Mesenchymal stem cell (in vitro differentiated cells and primary cell): ENCODE measurements around the gene ELMO3.

ENCODE experiments used
- DNase-seq: peaks from one replicate; pipeline ENCODE4 v3.0.0-alpha.2; 2013
- H2AFZ ChIP-seq: one replicate; pipeline ENCODE4 v1.6.1; 2013; ENCODE audit warnings: low read depth, mild to moderate bottlenecking, control low read depth, inconsistent platforms, low read length, moderate library complexity
- H2AK5ac ChIP-seq: 2 replicates; pipeline ENCODE4 v1.6.1; 2013; ENCODE audit warnings: low read length, moderate library complexity, mild to moderate bottlenecking, inconsistent platforms; ENCODE audit not compliant: severe bottlenecking
- H2BK120ac ChIP-seq: one replicate; pipeline ENCODE4 v1.6.1; 2013; ENCODE audit warnings: low read depth, mild to moderate bottlenecking, inconsistent platforms, low read length, moderate library complexity
- H2BK12ac ChIP-seq, 2 experiments: one replicate each; pipeline ENCODE4 v1.6.1; 2013; ENCODE audit warnings: inconsistent platforms in 2 of 2, low read length in 2 of 2, mild to moderate bottlenecking in 2 of 2, moderate library complexity in 2 of 2, control low read depth in 1 of 2
- H2BK15ac ChIP-seq: one replicate; pipeline ENCODE4 v1.6.1; 2013; ENCODE audit warnings: mild to moderate bottlenecking, low read depth, inconsistent platforms; ENCODE audit not compliant: poor library complexity, severe bottlenecking
- H2BK5ac ChIP-seq: 2 replicates; pipeline ENCODE4 v1.6.1; 2013; ENCODE audit warnings: low read depth, mild to moderate bottlenecking, low read length, control low read depth, inconsistent platforms; ENCODE audit not compliant: poor library complexity, severe bottlenecking
- H3K14ac ChIP-seq, 2 experiments: one replicate each; pipeline ENCODE4 v1.6.1; 2013; ENCODE audit warnings: inconsistent platforms in 2 of 2, low read length in 2 of 2, control low read depth in 1 of 2, mild to moderate bottlenecking in 1 of 2, moderate library complexity in 1 of 2
- H3K18ac ChIP-seq, 2 experiments: one replicate each; pipeline ENCODE4 v1.6.1; 2013; ENCODE audit warnings: inconsistent platforms in 2 of 2, low read length in 2 of 2, control low read depth in 1 of 2, low read depth in 1 of 2, mild to moderate bottlenecking in 1 of 2
- H3K23ac ChIP-seq, 2 experiments: one replicate each; pipeline ENCODE4 v1.6.1; 2013; ENCODE audit warnings: inconsistent platforms in 2 of 2, low read length in 2 of 2, mild to moderate bottlenecking in 2 of 2, moderate library complexity in 2 of 2, control low read depth in 1 of 2
- H3K27ac ChIP-seq: 2 replicates; pipeline ENCODE4 v1.5.1; 2013; ENCODE audit warnings: mild to moderate bottlenecking, moderate library complexity, low read length, control low read depth, inconsistent platforms; ENCODE audit not compliant: poor library complexity, severe bottlenecking
- H3K27me3 ChIP-seq, 2 experiments: 2 replicates each; pipeline versions ENCODE4 v1.6.1 to v1.7.0; 2013; ENCODE audit warnings: low read length in 2 of 2, mild to moderate bottlenecking in 2 of 2, moderate library complexity in 2 of 2, control low read depth in 1 of 2, inconsistent platforms in 1 of 2; ENCODE audit not compliant: control insufficient read depth in 1 of 2, insufficient read depth in 1 of 2
- H3K36me3 ChIP-seq, 2 experiments: 2 replicates each; pipeline versions ENCODE4 v1.6.1 to v1.7.0; 2013; ENCODE audit warnings: low read length in 2 of 2, control low read depth in 1 of 2, inconsistent platforms in 1 of 2, low read depth in 1 of 2, mild to moderate bottlenecking in 1 of 2; ENCODE audit not compliant: insufficient read depth in 2 of 2, control insufficient read depth in 1 of 2
- H3K4ac ChIP-seq, 2 experiments: one replicate each; pipeline ENCODE4 v1.6.1; 2013; ENCODE audit warnings: inconsistent platforms in 2 of 2, low read length in 2 of 2, mild to moderate bottlenecking in 2 of 2, moderate library complexity in 2 of 2, control low read depth in 1 of 2, low read depth in 1 of 2
- H3K4me1 ChIP-seq: 2 replicates; pipeline ENCODE4 v1.6.1; 2013; ENCODE audit warnings: low read depth, low read length, control low read depth; ENCODE audit not compliant: control insufficient read depth, insufficient read depth
- H3K4me2 ChIP-seq: 2 replicates; pipeline ENCODE4 v1.6.1; 2013; ENCODE audit warnings: low read length, mild to moderate bottlenecking, inconsistent platforms; ENCODE audit not compliant: poor library complexity, severe bottlenecking
- H3K4me3 ChIP-seq, 2 experiments: 2 replicates each; pipeline versions ENCODE4 v1.5.1 to v1.7.0; 2013; ENCODE audit warnings: low read length in 2 of 2, mild to moderate bottlenecking in 2 of 2, control low read depth in 1 of 2, low read depth in 1 of 2; ENCODE audit not compliant: insufficient read depth in 1 of 2
- H3K79me1 ChIP-seq: replicated peaks from 2 replicates; pipeline ENCODE4 v1.6.1; 2013; ENCODE audit warnings: mild to moderate bottlenecking, control low read depth, low read length, inconsistent platforms; ENCODE audit not compliant: poor library complexity, severe bottlenecking
- H3K9ac ChIP-seq: 2 replicates; pipeline ENCODE4 v1.7.0; 2013; ENCODE audit warnings: mild to moderate bottlenecking, low read length, moderate library complexity
- H3K9me3 ChIP-seq: 2 replicates; pipeline ENCODE4 v1.7.0; 2013; ENCODE audit warnings: mild to moderate bottlenecking, low read length; ENCODE audit not compliant: control insufficient read depth
- H4K8ac ChIP-seq: one replicate; pipeline ENCODE4 v1.6.1; 2013; ENCODE audit warnings: inconsistent platforms, mild to moderate bottlenecking, low read length, moderate library complexity
- H4K91ac ChIP-seq: one replicate; pipeline ENCODE4 v1.6.1; 2013; ENCODE audit warnings: mild to moderate bottlenecking, low read length, inconsistent platforms
- WGBS: methylation state at CpG from one replicate; pipeline ENCODE4 v1.1.7; 2013; ENCODE audit warnings: mixed read lengths; 5-methylcytosine and 5-hydroxymethylcytosine counted together

ELMO3 gene

DNA sequence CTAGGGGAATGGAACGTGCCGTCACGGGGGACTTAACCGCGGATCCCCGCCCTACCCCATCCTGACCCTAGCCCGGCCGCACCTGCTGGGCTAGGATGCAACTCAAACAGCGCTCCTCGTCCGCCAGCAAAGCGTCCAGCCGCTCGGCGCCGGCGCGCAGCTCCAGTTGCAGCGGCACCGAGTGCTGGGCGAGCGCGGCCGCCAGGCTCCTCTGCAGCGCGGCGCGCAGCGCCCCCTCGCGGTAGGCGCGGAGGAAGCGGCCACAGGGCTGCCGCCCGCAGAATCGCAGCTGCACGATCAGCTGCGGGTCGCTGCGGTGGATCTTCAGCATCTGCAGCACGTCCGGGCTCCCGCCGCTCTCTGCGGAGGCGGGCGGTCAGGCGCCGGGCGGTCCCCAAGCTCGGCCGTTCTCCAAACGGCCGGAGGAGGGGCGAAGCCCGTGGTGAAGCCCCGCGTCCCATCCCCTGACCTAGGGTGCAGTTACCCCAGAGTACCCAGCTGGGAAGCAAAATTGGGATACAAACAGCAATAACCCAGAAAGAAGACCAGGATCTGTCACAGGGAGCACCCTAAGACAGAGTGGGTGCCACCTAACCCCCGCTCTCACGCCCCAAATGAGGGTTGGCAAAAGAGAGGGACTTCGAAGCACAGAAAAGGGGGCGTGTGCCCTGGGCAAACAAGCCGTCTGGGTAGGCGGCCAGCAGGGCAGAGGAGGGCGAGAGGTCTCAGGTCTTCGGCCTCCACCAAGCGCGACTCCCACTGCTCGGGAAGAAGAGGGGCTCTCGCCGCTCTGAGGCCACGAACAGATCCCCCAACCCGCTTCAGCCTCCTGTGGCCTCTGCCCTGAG, 43.4 kb upstream of the ELMO3 start:
- Histone ChIP-seq H3K36me3 (peaks cover 0 to 6% of the 10 kb centered on the region in 2 experiments), H3K27ac (no peak overlapping the region), H3K4me2 (peak overlapping the region; percentile 76), H3K79me1 (peaks cover 11% of the 10 kb centered on the region), H3K14ac (peak overlapping the region in 1 of 2 experiments; percentile 71), H3K9me3 (no peaks in the 10 kb centered on the region), H3K18ac (no peak overlapping the region), H2AFZ (no peak overlapping the region), H2BK5ac (no peak overlapping the region), H3K4ac (no peak overlapping the region), H3K27me3 (peaks cover 0 to 40% of the 10 kb centered on the region in 2 experiments), H3K4me3 (no peak overlapping the region), H2BK15ac (no peak overlapping the region), H2BK12ac (no peak overlapping the region), H4K8ac (no peak overlapping the region), H2AK5ac (no peak overlapping the region), H3K9ac (peak overlapping the region; percentile 32), H3K4me1 (peaks cover 36% of the 10 kb centered on the region), H2BK120ac (no peak overlapping the region), H3K23ac (no peak overlapping the region), H4K91ac (no peak overlapping the region)
- 9% methylated on average over 68 of the region's 74 CpGs for WGBS
- DNase-seq: peak; percentile 66

DNA sequence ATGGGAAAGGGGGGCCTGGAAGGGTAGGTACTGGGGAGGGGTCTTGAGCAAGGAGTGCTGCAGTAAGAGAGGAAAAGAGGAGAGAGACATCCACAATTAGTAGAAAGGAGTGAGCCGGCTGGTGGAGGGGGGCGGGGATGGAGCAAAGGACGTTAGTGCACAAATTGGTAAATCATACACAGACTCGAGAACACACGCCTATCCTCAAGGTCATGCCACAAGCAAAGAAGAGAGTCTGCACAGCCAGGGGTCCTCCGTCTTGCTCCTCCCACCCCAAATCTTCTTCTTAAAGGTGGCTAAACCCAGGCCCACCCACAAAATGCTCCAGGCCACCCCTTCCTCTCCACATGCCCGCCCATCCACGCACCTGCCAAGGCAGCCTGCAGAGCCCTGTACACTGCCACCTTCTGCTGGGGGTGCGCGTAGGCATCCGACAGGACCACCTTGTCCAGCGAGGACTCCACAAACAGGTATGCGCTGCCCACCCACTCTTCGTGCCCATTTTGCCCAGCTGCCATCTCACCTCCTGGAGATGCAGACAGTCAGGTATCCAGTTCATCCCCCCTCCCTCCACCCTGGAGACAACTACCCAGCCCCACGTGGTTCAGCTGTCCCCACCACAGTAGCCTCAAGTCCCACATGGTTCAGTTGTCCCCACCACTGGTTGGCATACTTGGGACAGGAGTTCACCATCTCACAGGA, 42.6 kb upstream of the ELMO3 start:
- no peak overlapping the region for H4K8ac ChIP-seq
- H2AFZ ChIP-seq: no peak overlapping the region
- H3K27me3 ChIP-seq: peaks cover 0 to 40% of the 10 kb centered on the region in 2 experiments
- no peak overlapping the region for H3K4ac ChIP-seq
- H3K36me3 ChIP-seq: peaks cover 0 to 6% of the 10 kb centered on the region in 2 experiments
- H4K91ac ChIP-seq: no peak overlapping the region
- H3K79me1 ChIP-seq: peaks cover 12% of the 10 kb centered on the region
- no peak overlapping the region for H3K27ac ChIP-seq
- no peak overlapping the region for H3K14ac ChIP-seq
- H2BK120ac ChIP-seq: no peak overlapping the region
- H3K4me2 ChIP-seq: no peak overlapping the region
- no peak overlapping the region for H2BK5ac ChIP-seq
- H2BK12ac ChIP-seq: no peak overlapping the region
- H3K9ac ChIP-seq: no peak overlapping the region
- 47% methylated on average over 13 of the region's 15 CpGs for WGBS
- no peak overlapping the region for H3K23ac ChIP-seq
- no peak overlapping the region for H2AK5ac ChIP-seq
- no peak overlapping the region for H3K4me3 ChIP-seq
- peaks cover 35% of the 10 kb centered on the region for H3K4me1 ChIP-seq
- no peak overlapping the region for H2BK15ac ChIP-seq
- no peak for DNase-seq
- no peaks in the 10 kb centered on the region for H3K9me3 ChIP-seq
- H3K18ac ChIP-seq: no peak overlapping the region

DNA sequence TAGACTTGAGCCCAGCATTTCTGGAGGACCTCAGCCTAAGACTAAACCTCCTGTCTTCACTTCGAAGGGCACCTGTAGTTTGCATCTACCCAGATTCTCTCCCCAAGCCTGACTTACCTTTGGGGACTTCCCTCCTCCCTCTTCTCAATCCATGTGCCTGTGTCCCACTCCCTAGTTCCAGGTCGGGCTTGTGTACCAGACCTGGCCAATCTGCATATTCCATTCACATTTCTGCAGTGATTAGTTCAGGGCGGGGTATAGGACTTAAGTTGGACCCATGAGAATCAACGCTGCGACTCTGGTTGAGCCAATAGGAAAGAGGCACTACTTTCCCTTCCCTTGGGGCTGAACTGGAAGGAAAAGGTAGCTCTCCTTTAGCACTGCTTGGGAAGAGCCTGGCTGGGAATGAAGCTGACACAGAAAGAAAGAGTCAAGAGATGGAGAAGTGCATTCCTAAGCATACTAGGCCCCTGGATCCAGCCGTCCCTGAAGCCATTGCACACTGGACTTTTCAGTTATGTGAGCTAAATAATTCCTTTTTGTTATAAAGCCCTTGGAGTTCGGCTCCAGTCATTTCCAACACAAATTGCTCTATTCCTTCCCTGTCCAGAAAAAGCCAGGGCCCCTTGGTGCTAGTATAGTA, 41.7 kb upstream of the ELMO3 start:
- Histone ChIP-seq H2BK12ac (no peak overlapping the region), H3K14ac (no peak overlapping the region)
- 73% methylated on average over 7 of the region's 7 CpGs for WGBS

More for the DNA sequence above, 41.7 kb upstream of the ELMO3 start:
- Histone ChIP-seq H3K36me3 (peaks cover 0 to 6% of the 10 kb centered on the region in 2 experiments), H3K18ac (no peak overlapping the region), H3K79me1 (peaks cover 12% of the 10 kb centered on the region), H4K8ac (no peak overlapping the region), H3K27me3 (peaks cover 0 to 45% of the 10 kb centered on the region in 2 experiments), H3K4ac (no peak overlapping the region), H3K27ac (no peak overlapping the region), H3K9ac (no peak overlapping the region), H2BK5ac (no peak overlapping the region), H2AK5ac (no peak overlapping the region), H4K91ac (no peak overlapping the region), H3K9me3 (no peaks in the 10 kb centered on the region), H3K4me3 (no peak overlapping the region), H3K4me2 (no peak overlapping the region), H2BK120ac (no peak overlapping the region), H3K4me1 (peaks cover 38% of the 10 kb centered on the region), H3K23ac (no peak overlapping the region), H2BK15ac (no peak overlapping the region), H2AFZ (no peak overlapping the region)
- DNase-seq: no peak
